GM18507 (cell line): ENCODE data around the gene SKOR2.
A peak's percentile ranks its signal among the peaks of the same experiment; 100 is the strongest.

Source experiments
- DNase-seq: peaks from one replicate; pipeline ENCODE4 v3.0.0; 2011; ENCODE audit warnings: low read depth; ENCODE audit not compliant: insufficient read length; ENCODE audit errors: extremely low spot score
- FAIRE-seq: peaks from 2 replicates; lab custom pipeline; 2011; peaks lifted over from hg19 to GRCh38; lab: Jason Lieb, UNC

Gene SKOR2, protein sequence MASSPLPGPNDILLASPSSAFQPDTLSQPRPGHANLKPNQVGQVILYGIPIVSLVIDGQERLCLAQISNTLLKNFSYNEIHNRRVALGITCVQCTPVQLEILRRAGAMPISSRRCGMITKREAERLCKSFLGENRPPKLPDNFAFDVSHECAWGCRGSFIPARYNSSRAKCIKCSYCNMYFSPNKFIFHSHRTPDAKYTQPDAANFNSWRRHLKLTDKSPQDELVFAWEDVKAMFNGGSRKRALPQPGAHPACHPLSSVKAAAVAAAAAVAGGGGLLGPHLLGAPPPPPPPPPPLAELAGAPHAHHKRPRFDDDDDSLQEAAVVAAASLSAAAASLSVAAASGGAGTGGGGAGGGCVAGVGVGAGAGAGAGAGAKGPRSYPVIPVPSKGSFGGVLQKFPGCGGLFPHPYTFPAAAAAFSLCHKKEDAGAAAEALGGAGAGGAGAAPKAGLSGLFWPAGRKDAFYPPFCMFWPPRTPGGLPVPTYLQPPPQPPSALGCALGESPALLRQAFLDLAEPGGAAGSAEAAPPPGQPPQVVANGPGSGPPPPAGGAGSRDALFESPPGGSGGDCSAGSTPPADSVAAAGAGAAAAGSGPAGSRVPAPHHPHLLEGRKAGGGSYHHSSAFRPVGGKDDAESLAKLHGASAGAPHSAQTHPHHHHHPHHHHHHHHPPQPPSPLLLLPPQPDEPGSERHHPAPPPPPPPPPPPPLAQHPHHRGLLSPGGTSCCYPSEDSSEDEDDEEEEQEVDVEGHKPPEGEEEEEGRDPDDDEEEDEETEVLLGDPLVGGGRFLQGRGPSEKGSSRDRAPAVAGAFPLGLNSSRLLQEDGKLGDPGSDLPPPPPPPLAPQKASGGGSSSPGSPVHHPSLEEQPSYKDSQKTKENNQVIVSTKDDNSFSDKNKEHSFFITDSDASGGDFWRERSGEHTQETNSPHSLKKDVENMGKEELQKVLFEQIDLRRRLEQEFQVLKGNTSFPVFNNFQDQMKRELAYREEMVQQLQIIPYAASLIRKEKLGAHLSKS

DNA sequence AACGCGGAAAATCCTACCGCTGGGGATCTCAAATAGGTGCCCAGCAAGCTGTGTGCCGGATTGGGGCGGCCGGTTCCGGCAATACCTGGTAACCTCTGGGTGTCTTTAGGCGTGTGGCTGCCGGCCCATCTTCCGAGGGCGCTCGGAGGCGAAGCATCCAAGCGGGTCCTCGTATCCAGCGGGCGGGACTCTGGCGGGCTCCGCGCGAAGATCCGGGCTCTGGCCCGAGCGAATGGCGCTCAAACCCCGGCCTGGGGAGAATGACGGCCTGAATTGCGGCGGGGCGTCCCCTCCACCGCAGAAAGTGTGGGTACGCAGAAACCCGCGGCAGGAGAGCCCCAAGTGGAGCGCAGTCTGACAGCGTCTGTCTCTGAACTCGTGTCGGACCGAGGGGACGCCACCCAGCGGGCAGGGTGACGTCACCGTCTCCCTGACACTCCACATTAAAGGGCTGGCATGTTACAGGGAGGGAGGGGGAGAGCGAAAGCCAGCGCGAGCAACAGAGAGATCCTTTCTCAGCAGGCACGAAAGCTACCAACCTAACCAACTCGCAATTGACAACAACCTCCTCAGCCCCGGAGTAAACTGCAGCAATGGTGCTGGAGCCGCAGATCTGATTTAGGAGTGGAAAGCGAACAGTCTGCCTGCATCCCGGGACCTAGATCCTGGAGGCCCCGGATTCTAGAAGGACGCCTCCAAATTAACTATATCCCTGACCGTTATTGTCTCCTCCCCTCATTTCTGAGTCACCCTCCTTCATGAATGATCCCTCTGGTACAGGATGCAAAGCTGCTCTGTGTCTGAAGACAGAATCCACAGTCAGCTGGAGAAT is at the start of gene SKOR2:
Gene SKOR2 (minus strand): TSS at position 372 of the 832 bp plus-strand sequence. CDS start 2,477 bp downstream, outside the sequence.
- no peak for DNase-seq

DNA sequence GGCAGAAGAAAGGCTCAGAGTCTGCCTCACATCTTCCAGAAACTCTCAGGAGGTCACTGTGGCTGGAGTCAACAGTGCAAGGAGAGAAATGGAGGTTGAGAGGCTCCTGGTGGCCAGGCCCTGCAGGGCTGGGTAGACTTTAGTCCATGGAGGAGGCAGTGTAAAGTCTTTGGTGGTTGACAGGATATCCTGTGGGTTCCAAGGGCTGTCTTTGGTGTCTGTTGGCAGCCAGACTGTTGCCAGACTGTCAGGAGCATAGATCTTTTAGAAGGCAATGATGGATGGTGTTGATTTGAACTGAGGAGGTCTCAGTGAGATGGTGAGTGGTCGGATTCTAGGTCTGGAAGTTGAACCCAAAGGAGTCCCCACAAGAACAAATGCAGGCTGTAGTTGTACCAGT is 45.0 kb upstream of the SKOR2 start:
- no peak for DNase-seq
- FAIRE-seq = no peak

More for the DNA sequence above, at the start of gene SKOR2:
- no peak for FAIRE-seq

DNA sequence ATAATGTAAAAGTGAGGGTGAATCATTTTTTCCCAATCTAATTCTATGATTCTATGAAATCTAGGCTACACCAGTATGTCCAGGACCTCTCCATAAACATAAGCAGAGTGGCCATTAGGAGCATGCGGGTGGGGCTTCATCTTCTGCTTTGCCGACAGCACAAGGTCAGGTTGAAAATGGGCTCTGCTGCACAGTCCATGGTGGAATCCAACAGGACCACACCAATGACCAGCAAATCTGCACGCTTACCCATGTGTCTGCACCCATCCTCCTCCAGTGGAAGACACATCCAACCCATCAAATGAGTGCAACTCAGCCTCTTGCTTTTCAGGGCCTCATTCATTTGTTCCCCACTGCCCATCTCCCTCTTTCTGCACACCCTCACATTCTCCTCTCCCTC is 43.3 kb upstream of the SKOR2 start:
- FAIRE-seq (no peak), DNase-seq (no peak)

- DNase-seq (no peak), FAIRE-seq (no peak)
Observed at GRCh38 chr18:47288741-47289140, 37.3 kb upstream of the SKOR2 start.

DNA sequence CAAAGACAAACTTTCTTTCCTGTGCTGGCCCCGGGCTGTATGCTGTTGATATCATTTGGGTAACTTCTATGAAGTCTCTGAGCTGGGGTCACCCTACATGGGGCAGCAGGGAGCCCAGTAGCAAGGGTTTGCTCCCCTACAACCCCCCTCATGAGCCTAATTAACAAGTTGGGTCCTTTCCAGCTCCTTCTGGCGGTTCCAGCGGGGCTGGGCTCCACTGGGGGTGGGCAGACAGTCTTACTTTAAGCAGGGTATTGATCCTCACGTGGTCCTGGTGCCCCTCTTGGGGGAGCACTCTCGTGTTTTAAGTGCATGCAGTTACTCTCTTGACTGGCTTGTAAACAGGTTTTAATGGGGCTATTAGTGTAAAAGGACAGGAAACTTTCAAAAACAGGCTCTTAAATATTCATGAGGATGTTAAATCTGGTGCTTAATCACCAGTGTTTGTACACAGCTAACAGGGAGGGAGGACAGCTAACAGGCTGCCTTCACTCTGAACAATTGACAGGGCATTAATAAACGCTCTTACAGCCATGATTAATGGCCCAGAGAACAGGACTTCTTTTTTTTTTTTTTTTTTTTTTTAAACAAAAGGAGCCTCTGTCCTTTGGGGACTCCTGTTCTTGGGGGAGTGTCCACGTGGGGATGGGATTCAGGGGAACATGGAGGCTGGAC is 36.6 kb upstream of the SKOR2 start:
- FAIRE-seq (no peak), DNase-seq (no peak)

- FAIRE-seq (no peak), DNase-seq (no peak)
Observed at GRCh38 chr18:47286776-47287410, 35.4 kb upstream of the SKOR2 start.

- DNase-seq (no peak), FAIRE-seq (no peak)
Observed at GRCh38 chr18:47285456-47285855, 34.0 kb upstream of the SKOR2 start.

GRCh38 chr18:47284721-47285395 is 33.4 kb upstream of the SKOR2 start:
- peak; percentile 9 for FAIRE-seq
- no peak for DNase-seq

DNA sequence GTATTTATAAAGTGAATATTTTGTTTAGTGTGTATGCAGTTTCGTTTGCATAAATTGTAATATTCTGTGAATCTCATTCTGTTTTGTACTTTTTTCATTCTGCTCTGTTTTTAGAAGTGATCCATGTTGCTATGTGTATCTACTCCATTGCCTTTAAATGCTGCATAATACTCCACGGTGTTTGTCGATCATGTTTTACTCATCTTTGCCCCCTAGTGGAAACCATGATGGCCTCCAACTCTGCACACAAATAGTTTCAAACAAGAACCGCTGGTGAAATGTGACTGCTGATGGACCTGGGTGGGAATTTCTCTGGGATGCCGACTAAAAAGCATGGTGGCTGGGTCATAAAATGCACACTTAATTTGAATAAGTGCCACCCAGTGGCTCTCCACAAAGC is 32.0 kb upstream of the SKOR2 start:
- FAIRE-seq (no peak), DNase-seq (no peak)

DNA sequence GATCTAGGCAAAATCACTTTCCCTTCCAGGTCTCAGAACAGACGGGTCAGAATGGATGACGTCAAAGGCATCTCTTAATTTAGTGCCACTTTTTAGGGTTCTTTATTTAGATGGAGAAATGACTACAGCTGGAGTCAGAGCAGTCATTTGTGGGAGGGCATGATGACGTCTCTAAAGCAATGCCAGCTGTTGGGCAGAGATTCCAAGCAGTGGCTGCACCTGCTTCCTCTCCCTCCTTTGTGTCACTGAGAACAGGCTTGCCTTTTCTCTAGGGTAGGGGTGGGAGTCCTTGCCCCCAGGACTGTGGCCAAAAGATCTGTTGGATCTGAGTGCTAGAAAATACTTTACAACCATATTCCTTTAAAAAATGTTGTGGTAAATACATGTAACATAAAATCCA is 28.7 kb upstream of the SKOR2 start:
- FAIRE-seq (no peak), DNase-seq (no peak)

GRCh38 chr18:47274961-47275360 is 23.5 kb upstream of the SKOR2 start:
- DNase-seq (no peak), FAIRE-seq (no peak)

- DNase-seq (no peak), FAIRE-seq (no peak)
Observed at GRCh38 chr18:47265197-47265596, 13.7 kb upstream of the SKOR2 start.

GRCh38 chr18:47264308-47264700 is 12.8 kb upstream of the SKOR2 start:
- FAIRE-seq (no peak), DNase-seq (no peak)

DNA sequence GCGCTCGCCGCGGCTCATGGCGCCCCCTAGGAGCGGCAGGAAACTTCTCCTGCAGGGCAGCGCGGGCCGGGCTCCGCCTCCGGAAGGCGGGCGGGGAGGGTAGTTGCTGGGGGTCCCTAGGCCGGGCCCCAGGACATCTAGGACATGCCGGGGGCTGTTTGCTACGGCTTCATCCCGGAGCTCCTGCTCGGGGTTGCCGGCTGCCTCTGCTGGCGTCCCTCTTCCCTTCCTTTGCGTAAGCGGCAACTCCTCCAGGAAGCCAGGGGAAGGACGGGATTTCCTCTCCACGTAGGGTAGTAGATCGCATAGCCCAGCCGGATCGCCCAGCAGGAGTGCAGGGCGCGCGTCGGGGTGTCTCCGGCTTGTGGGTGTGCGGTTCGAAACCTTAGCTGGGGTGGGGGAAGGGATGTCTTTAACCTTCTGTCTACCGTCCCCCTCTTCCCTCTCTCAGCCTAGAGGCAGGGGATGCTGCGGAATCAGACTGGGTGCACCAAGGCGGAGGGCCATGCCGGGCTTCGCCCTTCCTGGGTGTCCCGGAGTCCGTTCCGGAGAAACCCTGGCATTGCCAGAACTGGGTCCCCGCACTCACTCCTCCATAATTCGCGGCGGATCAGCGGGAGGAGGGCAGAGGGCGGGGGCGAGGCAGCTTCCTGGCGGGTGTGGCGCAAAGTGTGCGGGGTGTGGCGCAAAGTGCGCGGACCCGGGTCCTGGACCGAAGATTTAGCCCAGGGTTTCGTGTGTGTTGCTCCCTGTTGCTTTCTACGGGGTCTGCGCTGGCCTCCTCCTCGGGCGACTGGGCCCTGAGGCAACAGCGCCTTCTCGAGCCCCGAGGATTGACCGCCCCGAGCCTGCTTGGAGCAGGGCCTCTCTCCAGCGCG is 12.2 kb upstream of the SKOR2 start:
- FAIRE-seq (no peak), DNase-seq (no peak)

DNA sequence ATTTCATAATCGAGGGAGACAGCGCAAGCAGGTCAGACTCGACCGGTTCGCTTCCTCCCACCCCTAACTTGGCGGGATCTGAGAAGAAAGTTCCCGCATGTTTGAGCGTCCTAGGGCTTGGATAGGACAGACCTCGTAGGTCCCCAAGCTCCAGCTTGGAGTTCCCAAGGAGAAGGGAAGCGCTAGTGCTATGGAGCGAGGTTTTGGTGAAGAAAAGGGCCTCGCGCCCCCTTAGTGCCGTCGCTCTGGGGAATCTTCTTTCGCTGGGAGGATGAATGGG is 11.6 kb upstream of the SKOR2 start:
- FAIRE-seq (no peak), DNase-seq (no peak)

DNA sequence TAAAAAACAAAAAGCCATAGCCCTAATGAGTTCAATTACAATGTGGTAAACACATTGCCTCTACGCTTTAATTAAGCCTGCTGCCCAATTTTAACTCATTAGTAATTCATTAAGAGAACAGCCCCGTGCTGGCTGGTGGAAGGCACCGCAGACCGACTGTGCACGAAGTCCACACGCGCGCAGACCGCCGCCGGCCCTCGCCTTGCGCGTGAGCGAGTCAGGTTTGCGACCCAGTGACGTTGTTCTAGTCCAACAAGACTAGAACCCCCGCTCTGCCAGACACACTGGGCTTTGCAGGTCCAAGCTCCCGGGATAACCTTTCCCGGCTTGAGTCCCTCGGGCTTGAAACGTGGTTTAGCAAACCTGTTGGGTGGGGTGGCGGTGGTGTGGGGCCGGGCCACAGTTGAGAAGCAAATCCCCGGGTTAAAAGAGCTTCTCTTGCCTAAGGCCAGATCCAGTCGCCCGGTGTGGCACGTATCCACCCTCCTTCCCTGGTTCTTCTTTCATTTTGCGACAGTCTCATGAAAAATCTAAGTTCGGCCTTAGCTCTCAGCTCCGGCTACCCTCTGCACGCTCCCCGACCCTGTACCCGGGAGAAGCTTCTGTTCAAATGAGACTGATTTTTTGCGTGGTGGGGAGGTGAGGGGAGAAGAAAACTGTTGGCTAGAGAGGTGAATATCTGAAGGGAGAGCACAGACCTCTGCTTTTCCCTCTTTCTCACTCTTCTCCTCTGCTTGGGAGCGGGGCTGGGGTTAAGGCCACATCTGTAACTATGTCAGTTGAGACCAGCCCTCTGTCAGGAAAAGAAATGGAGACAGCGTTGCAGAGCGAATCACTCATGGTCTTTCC is 11.1 kb upstream of the SKOR2 start:
- DNase-seq = no peak
- FAIRE-seq = no peak

DNA sequence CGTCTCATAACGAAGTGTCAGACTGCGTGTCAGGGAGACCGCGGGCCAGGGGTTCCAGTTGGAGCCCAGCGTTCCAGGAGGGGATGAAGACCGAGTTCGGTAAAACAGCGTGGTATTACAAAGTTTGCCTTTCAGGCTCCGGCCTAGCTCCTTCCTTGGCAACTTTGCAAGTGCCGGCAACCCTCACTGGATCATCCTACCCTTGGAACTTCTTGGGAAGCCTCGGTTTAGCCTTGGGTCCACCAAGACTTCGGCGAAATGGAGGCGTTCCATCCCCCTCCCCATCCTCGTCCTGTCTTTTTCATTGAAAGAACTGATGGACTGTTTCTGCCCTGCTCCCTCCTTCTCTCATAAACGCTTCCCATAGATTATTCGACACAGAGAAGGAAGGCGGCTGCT is 10.4 kb upstream of the SKOR2 start:
- FAIRE-seq (no peak), DNase-seq (no peak)
